Heart right ventricle (tissue), 16 donors: Measurements from ENCODE around the gene ERAS. TPM values are rescaled to one million over a fixed set of nuclear protein-coding genes. Genes with fewer than 3 reads are reported as not detected.

ENCODE experiments used
- ATAC-seq, 8 donors: fragments of 200-7000 bp; cut with Tn5 transposase; one replicate each; pipeline ENCODE4 v1.9.1; 2020; ENCODE audit warnings: mild to moderate bottlenecking in 8 of 8, moderate library complexity in 8 of 8, moderate number of reproducible peaks in 1 of 8
- DNase-seq, 2 donors: peaks; one replicate each; pipeline ENCODE4 v3.0.0-alpha.2; 2020
- H3K27ac ChIP-seq, 10 donors: fragments of 200-600 bp; sonication (generic) in 2 of 10; one replicate each; pipeline versions ENCODE4 v1.5.0 to v1.8.0; 2020 to 2022; ENCODE audit warnings: mild to moderate bottlenecking in 3 of 10
- H3K27me3 ChIP-seq, 7 donors: fragments of 200-600 bp; one replicate each; pipeline ENCODE4 v1.8.0; 2021 to 2022; ENCODE audit warnings: mild to moderate bottlenecking in 2 of 7
- H3K36me3 ChIP-seq, 9 donors: fragments of 200-600 bp; sonication (generic) in 1 of 9; one replicate each; pipeline versions ENCODE4 v1.5.0 to v1.8.0; 2020 to 2022; ENCODE audit warnings: mild to moderate bottlenecking in 2 of 9
- H3K4me1 ChIP-seq, 9 donors: fragments of 200-600 bp; sonication (generic) in 1 of 9; one replicate each; pipeline versions ENCODE4 v1.5.0 to v1.8.0; 2020 to 2022; ENCODE audit warnings: mild to moderate bottlenecking in 4 of 9
- H3K4me3 ChIP-seq, 10 donors: fragments of 200-600 bp; sonication (generic) in 2 of 10; one replicate each; pipeline versions ENCODE4 v1.5.0 to v1.8.0; 2020 to 2022; ENCODE audit warnings: mild to moderate bottlenecking in 7 of 10, moderate library complexity in 2 of 10
- H3K9me3 ChIP-seq, 11 donors: fragments of 200-600 bp in 10 of 11; sonication (generic) in 2 of 11; one replicate each; pipeline versions ENCODE4 v1.5.0 to v1.8.0; 2013 to 2022; ENCODE audit warnings: mild to moderate bottlenecking in 2 of 11, control low read depth in 1 of 11, moderate library complexity in 1 of 11
- WGBS, 2 donors: extraction: QIAGEN DNeasy Blood & Tissue Kit; methylation state at CpG; one replicate each; pipeline ENCODE4 v1.1.7; 2013; ENCODE audit warnings: inconsistent platforms in 1 of 2; 5-methylcytosine and 5-hydroxymethylcytosine counted together
- intact Hi-C, 10 donors: fragments of 100-400 bp; cut with DNase I; formaldehyde crosslinking; loops; one replicate each; pipeline versions ENCODE4 v1.11.1 to v1.14.2; 2022
- polyA plus RNA-seq, 2 donors: library from polyadenylated mRNA; stranded (reverse); fragments of 200-250 nt; gene quantifications; one replicate each; pipeline ENCODE4 v1.2.3, GENCODE V29; 2013
- total RNA-seq, 10 donors: library from RNA; stranded (reverse); fragmentation: NEBNext Ultra II Directional in 3 of 10; extraction: Animal tissue kit (Norgen Biotek cat#: 25700) in 3 of 10; gene quantifications; one replicate each; pipeline versions ENCODE4 v1.2.1 to v1.2.4, GENCODE V29; 2021 to 2023
- TF ChIP-seq, protein P1 (sequence below), 9 donors: fragments of 200-600 bp; sonication (generic) in 2 of 9; IDR thresholded peaks; one replicate each; pipeline versions ENCODE4 v1.5.0 to v1.8.0; 2021 to 2022; ENCODE audit warnings: antibody characterized with exemption in 9 of 9, mild to moderate bottlenecking in 5 of 9, moderate library complexity in 1 of 9
- donor health status: Arrhythmogenic right ventricular cardiomyopathy.
- donor health status: ischemic (EF 13 %, LVEDD 7.1; RV severe dilation, severe dysfunction).
- donor health status: healthy with polysubstance abuse.
- donor health status: DM: no; HTN: yes; CAD: no.
- donor health status: DM: no; HTN: no; CAD: no.
- donor health status: ischemic (EF 25% LVEDD 6.9; RV normal size, moderate dysfunction).
- donor health status: ischemic (EF 25% LVEDD 5.7; RV mildly dilated, moderate dysfunction).
- donor health status: healthy.
- donor health status: DM: yes; HTN: yes; CAD: no.
- donor health status: Ischemic cardiomyopathy.
- donor health status: ischemic (EF 35%, LVEDD 5.7; RV mildly dilated, moderate dysfunction).
- donor health status: nonischemic (EF 11% LVEDD 7.7; RV severe dilation, severe dysfunction).
- donor health status: DM: yes; HTN: yes; CAD: no.
- donor health status: PGD.
- donor health status: ischemic (EF 29% LVEDD 5.4; RV normal size, mild dysfunction).
- donor health status: nonischemic (EF 23%, LVEDD 6.1; RV moderate dilation, normal function).

ERAS gene
- total and polyA plus RNA-seq, 12 donors: 0.04 TPM; not detected in 11

GRCh38 chrX:48834383-48834709, 8.0 kb downstream of the ERAS start:
- TF ChIP-seq, protein P1, sequence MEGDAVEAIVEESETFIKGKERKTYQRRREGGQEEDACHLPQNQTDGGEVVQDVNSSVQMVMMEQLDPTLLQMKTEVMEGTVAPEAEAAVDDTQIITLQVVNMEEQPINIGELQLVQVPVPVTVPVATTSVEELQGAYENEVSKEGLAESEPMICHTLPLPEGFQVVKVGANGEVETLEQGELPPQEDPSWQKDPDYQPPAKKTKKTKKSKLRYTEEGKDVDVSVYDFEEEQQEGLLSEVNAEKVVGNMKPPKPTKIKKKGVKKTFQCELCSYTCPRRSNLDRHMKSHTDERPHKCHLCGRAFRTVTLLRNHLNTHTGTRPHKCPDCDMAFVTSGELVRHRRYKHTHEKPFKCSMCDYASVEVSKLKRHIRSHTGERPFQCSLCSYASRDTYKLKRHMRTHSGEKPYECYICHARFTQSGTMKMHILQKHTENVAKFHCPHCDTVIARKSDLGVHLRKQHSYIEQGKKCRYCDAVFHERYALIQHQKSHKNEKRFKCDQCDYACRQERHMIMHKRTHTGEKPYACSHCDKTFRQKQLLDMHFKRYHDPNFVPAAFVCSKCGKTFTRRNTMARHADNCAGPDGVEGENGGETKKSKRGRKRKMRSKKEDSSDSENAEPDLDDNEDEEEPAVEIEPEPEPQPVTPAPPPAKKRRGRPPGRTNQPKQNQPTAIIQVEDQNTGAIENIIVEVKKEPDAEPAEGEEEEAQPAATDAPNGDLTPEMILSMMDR (IDR thresholded peaks at IDR 0.05): no peak
- intact Hi-C loops: loop anchor here in 1 of 10 donors (10.0 kb wide), 1 partner anchor 60 kb away; no protein-coding TSS in a partner anchor
- Histone ChIP-seq H3K4me1 (no peaks in the 10 kb centered on the region), H3K9me3 (no peaks in the 10 kb centered on the region), H3K27me3 (peaks cover 0 to 83% (median 44%) of the 10 kb centered on the region in 7 donors), H3K4me3 (no peak overlapping the region), H3K27ac (no peak overlapping the region), H3K36me3 (no peaks in the 10 kb centered on the region)
- 7 to 12% methylated on average over 7 of the region's 7 CpGs for WGBS, 2 donors
- no peak for ATAC-seq
- no peak for DNase-seq

GRCh38 chrX:48835524-48836329, 9.4 kb downstream of the ERAS start, which contains the start of gene PCSK1N:
TSS of gene PCSK1N (minus strand) at chrX:48835610. CDS start at chrX:48835532, 78 bp downstream.
- H3K4me3 ChIP-seq: peak within 1 kb of the TSS in 6 of 10 donors; percentile 7 to 26 (median 19)
- no peak for DNase-seq
- no peak for ATAC-seq
- peaks cover 0 to 78% (median 40%) of the 10 kb centered on the region in 7 donors for H3K27me3 ChIP-seq
- no peaks in the 10 kb centered on the region for H3K9me3 ChIP-seq
- TF ChIP-seq, protein P1 (IDR thresholded peaks at IDR 0.05): no peak
- WGBS, 2 donors: 15 to 39% methylated on average over 14 to 34 of the region's 35 CpGs
- no peak within 1 kb of the TSS for H3K27ac ChIP-seq
- H3K4me1 ChIP-seq: no peaks in the 10 kb centered on the region
- no peaks in the 10 kb centered on the region for H3K36me3 ChIP-seq
- intact Hi-C loops: loop anchor here in 1 of 10 donors (10.0 kb wide), 1 partner anchor 61 kb away; no protein-coding TSS in a partner anchor

- Histone ChIP-seq H3K4me3 (no peak overlapping the region), H3K9me3 (no peaks in the 10 kb centered on the region), H3K4me1 (no peaks in the 10 kb centered on the region), H3K27ac (no peak overlapping the region), H3K27me3 (peaks cover 0 to 51% (median 10%) of the 10 kb centered on the region in 7 donors), H3K36me3 (no peaks in the 10 kb centered on the region)
- ATAC-seq (no peak), DNase-seq (no peak)
- 82 to 87% methylated on average over 6 to 10 of the region's 10 CpGs for WGBS, 2 donors
- intact Hi-C loops: loop anchor here in 1 of 10 donors (10.0 kb wide), 1 partner anchor 65 kb away; no protein-coding TSS in a partner anchor
- TF ChIP-seq, protein P1 (IDR thresholded peaks at IDR 0.05): no peak
These were observed 13.4 kb downstream of the ERAS start for GRCh38 chrX:48839686-48840085.

DNA sequence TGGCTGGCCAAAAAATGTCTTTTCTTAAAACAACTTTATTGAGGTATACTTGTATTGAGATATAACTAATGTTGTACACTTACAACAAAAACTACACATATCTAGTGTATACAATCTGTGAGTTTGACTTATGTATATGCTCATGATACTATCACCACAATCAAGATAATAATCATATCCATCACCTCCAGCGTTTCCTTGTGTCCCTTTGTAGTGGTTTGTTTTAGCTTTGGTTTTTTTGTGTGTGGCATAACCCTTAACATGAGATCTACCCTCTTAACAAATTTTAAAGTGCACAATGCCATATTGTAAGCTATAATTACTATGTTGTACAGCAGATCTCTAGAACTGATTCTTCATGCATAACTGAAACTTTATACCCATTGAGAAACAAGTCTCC, 22.5 kb downstream of the ERAS start:
- 74 to 88% methylated on average over 1 of the region's 1 CpG for WGBS, 2 donors
- ATAC-seq (no peak), DNase-seq (no peak)
- Histone ChIP-seq H3K36me3 (no peaks in the 10 kb centered on the region), H3K27ac (no peak overlapping the region), H3K9me3 (no peaks in the 10 kb centered on the region), H3K4me3 (no peak overlapping the region), H3K27me3 (peaks cover 0 to 55% (median 0%) of the 10 kb centered on the region in 7 donors), H3K4me1 (no peaks in the 10 kb centered on the region)
- TF ChIP-seq, protein P1 (IDR thresholded peaks at IDR 0.05): no peak
- intact Hi-C loops: no loop called here
